GM12878 (cell line): ENCODE data around the gene SPATA24. TPM values are rescaled to one million over a fixed set of nuclear protein-coding genes. Genes with fewer than 3 reads are reported as not detected.

Source experiments
- ATF7 ChIP-seq: fragments of 450-650 bp; IDR thresholded peaks from 2 replicates; pipeline ENCODE4 v1.6.1; 2016; ENCODE audit warnings: low read depth, mild to moderate bottlenecking
- CBX5 ChIP-seq: sonication (generic); IDR thresholded peaks from 2 replicates; pipeline ENCODE4 v1.6.1; 2016; ENCODE audit warnings: low read depth, moderate library complexity, mild to moderate bottlenecking, inconsistent platforms
- CREB1 ChIP-seq: IDR thresholded peaks from 2 replicates; pipeline ENCODE4 v1.6.1; 2012; ENCODE audit warnings: low read depth, mild to moderate bottlenecking, inconsistent platforms
- NR2C2 ChIP-seq: IDR thresholded peaks from 2 replicates; pipeline ENCODE4 v1.6.1; 2011; ENCODE audit warnings: borderline replicate concordance, low read depth; ENCODE audit not compliant: control insufficient read depth, insufficient read length
- NR2F1 ChIP-seq: fragments of 450-650 bp; conservative IDR thresholded peaks from 2 replicates; pipeline ENCODE4 v1.6.1; 2017; ENCODE audit warnings: mild to moderate bottlenecking
- PAX8 ChIP-seq: fragments of 450-650 bp; IDR thresholded peaks from 2 replicates; pipeline ENCODE4 v1.6.1; 2017; ENCODE audit warnings: mild to moderate bottlenecking, moderate library complexity
- PML ChIP-seq: IDR thresholded peaks from 2 replicates; pipeline ENCODE4 v1.6.1; 2012; ENCODE audit warnings: low read length, inconsistent platforms
- POLR2AphosphoS2 ChIP-seq: IDR thresholded peaks from 2 replicates; pipeline ENCODE4 v1.6.1; 2011; ENCODE audit warnings: low read depth, mild to moderate bottlenecking, low read length, improper control_type of control experiment, moderate library complexity
- RELA ChIP-seq: fragments of 450-650 bp; IDR thresholded peaks from 2 replicates; pipeline ENCODE4 v1.8.0; 2014; ENCODE audit warnings: borderline replicate concordance; ENCODE audit not compliant: partially characterized antibody
- SREBF2 ChIP-seq: IDR thresholded peaks from 2 replicates; pipeline ENCODE4 v1.6.1; 2012; ENCODE audit warnings: mild to moderate bottlenecking, low read length
- TCF12 ChIP-seq: IDR thresholded peaks from 2 replicates; pipeline ENCODE4 v1.6.1; 2011; ENCODE audit warnings: low read depth, mild to moderate bottlenecking, low read length
- YBX1 ChIP-seq: fragments of 450-650 bp; IDR thresholded peaks from 2 replicates; pipeline ENCODE4 v1.6.1; 2016; ENCODE audit warnings: antibody characterized with exemption
- polyA plus RNA-seq, 11 experiments: library from polyadenylated mRNA; depleted of rRNA in 4 of 11; unstranded in 6 of 11; stranded (reverse) in 5 of 11; fragments of >200 nt; fragmentation: Nextera tagmentation in 4 of 11; fragmentation: Illumina TruSeq in 1 of 11; extraction: Ambion mirVana in 4 of 11; extraction: Trizol in 1 of 11; gene quantifications; 1 replicate in 1 of 11; 2 replicates in 10 of 11; pipeline versions ENCODE4 v1.2.1 to v1.2.3, GENCODE V29; 2011 to 2016; ENCODE audit warnings: inconsistent platforms in 2 of 11, missing spikeins in 2 of 11, low read depth in 1 of 11
- total RNA-seq, 4 experiments: library from RNA; depleted of rRNA in 3 of 4; stranded (reverse); fragments of >200 nt in 3 of 4; fragmentation: Illumina TruSeq in 1 of 4; extraction: Trizol in 1 of 4; gene quantifications; 2 replicates each; pipeline versions ENCODE4 v1.2.1 to v1.2.3, GENCODE V29; 2013 to 2021
- TF ChIP-seq, protein P1 (sequence below), 3 experiments: IDR thresholded peaks in 2 of 3; conservative IDR thresholded peaks in 1 of 3; 2 replicates each; pipeline ENCODE4 v1.5.1; 2011; ENCODE audit warnings: low read depth in 3 of 3, low read length in 3 of 3, mild to moderate bottlenecking in 3 of 3, control low read depth in 2 of 3, moderate library complexity in 2 of 3, inconsistent platforms in 1 of 3, mixed read lengths in 1 of 3; ENCODE audit not compliant: control insufficient read depth in 2 of 3, insufficient read depth in 1 of 3; ENCODE audit errors: extremely low read depth in 1 of 3
- TF ChIP-seq, protein P2 (sequence below): fragments of 450-650 bp; IDR thresholded peaks from 2 replicates; pipeline ENCODE4 v1.6.1; 2018; ENCODE audit warnings: borderline replicate concordance, mild to moderate bottlenecking; ENCODE audit not compliant: partially characterized antibody
- TF ChIP-seq, protein P3 (sequence below): fragments of 450-650 bp; IDR thresholded peaks from 2 replicates; pipeline ENCODE4 v1.6.1; 2017; ENCODE audit warnings: antibody characterized with exemption, mild to moderate bottlenecking, moderate library complexity
- TF ChIP-seq, protein P4 (sequence below): fragments of 450-650 bp; IDR thresholded peaks from 2 replicates; pipeline ENCODE4 v1.6.1; 2016; ENCODE audit warnings: mild to moderate bottlenecking
- TF ChIP-seq, protein P5 (sequence below): fragments of 450-650 bp; IDR thresholded peaks from 2 replicates; pipeline ENCODE4 v1.6.1; 2017; ENCODE audit warnings: mild to moderate bottlenecking, moderate library complexity

The SPATA24 gene
- total and polyA plus RNA-seq, 10 of the 15 experiments (the other 5 are each of a cell fraction or from before 2014, with no cell fraction given) = 4.1 to 9.8 (median 7.3) TPM

DNA sequence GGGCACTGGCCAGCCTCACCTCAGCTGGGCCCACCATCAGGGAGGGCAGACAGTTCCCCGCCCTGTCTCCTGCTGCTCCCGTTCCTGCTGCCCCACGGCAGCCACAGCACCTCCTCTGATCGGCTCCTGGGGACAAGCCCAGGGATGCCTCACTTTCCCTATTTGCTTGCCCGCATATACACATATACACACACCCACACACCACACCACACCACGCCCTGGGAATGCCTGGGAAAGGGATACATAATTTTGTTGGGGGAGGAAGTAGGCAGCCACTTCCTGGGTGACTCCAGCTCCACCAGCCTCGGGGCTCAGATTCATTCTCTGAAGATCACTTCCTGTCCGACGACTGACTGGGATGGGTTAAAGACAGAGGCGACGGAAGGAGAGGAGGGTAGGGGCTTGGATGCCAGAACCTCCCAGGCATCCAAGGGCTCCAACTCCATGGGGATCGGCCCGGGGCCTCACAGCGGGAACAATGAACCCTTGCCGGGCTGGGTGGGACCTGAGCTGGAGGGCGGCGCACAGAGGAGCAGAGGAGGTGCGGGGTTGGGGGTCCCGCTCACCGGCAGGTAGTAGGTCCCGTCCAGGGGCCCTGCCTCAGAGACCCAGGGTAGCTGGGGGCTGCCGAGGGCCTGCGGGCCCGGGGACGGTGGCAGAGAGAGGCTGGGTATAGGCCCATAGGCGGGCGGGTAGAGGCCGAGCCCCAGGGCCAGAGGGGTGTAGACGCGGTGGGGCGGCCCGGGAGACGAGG is 12.1 kb downstream of the SPATA24 start (continued):
- TF ChIP-seq SREBF2 (no peak), RELA (no peak), CBX5 (no peak), NR2C2 (no peak), ATF7 (no peak), YBX1 (no peak), PML (no peak), PAX8 (no peak), POLR2AphosphoS2 (0 out of 2 replicates have a peak, but pooled peaks have one; percentile 18), NR2F1 (no peak), TCF12 (no peak), CREB1 (no peak)
- TF ChIP-seq, protein P1, sequence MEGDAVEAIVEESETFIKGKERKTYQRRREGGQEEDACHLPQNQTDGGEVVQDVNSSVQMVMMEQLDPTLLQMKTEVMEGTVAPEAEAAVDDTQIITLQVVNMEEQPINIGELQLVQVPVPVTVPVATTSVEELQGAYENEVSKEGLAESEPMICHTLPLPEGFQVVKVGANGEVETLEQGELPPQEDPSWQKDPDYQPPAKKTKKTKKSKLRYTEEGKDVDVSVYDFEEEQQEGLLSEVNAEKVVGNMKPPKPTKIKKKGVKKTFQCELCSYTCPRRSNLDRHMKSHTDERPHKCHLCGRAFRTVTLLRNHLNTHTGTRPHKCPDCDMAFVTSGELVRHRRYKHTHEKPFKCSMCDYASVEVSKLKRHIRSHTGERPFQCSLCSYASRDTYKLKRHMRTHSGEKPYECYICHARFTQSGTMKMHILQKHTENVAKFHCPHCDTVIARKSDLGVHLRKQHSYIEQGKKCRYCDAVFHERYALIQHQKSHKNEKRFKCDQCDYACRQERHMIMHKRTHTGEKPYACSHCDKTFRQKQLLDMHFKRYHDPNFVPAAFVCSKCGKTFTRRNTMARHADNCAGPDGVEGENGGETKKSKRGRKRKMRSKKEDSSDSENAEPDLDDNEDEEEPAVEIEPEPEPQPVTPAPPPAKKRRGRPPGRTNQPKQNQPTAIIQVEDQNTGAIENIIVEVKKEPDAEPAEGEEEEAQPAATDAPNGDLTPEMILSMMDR (IDR thresholded peaks at IDR 0.05 in 2 of 3, conservative IDR thresholded peaks at IDR 0.05 in 1 of 3; ENCODE audit: control insufficient read depth in 2 of 3, extremely low read depth in 1 of 3, insufficient read depth in 1 of 3, low read depth in 3 of 3, low read length in 3 of 3) = no peak
- TF ChIP-seq, protein P2, sequence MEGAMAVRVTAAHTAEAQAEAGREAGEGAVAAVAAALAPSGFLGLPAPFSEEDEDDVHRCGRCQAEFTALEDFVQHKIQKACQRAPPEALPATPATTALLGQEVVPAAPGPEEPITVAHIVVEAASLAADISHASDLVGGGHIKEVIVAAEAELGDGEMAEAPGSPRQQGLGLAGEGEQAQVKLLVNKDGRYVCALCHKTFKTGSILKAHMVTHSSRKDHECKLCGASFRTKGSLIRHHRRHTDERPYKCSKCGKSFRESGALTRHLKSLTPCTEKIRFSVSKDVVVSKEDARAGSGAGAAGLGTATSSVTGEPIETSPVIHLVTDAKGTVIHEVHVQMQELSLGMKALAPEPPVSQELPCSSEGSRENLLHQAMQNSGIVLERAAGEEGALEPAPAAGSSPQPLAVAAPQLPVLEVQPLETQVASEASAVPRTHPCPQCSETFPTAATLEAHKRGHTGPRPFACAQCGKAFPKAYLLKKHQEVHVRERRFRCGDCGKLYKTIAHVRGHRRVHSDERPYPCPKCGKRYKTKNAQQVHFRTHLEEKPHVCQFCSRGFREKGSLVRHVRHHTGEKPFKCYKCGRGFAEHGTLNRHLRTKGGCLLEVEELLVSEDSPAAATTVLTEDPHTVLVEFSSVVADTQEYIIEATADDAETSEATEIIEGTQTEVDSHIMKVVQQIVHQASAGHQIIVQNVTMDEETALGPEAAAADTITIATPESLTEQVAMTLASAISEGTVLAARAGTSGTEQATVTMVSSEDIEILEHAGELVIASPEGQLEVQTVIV = no peak
- TF ChIP-seq, protein P3, sequence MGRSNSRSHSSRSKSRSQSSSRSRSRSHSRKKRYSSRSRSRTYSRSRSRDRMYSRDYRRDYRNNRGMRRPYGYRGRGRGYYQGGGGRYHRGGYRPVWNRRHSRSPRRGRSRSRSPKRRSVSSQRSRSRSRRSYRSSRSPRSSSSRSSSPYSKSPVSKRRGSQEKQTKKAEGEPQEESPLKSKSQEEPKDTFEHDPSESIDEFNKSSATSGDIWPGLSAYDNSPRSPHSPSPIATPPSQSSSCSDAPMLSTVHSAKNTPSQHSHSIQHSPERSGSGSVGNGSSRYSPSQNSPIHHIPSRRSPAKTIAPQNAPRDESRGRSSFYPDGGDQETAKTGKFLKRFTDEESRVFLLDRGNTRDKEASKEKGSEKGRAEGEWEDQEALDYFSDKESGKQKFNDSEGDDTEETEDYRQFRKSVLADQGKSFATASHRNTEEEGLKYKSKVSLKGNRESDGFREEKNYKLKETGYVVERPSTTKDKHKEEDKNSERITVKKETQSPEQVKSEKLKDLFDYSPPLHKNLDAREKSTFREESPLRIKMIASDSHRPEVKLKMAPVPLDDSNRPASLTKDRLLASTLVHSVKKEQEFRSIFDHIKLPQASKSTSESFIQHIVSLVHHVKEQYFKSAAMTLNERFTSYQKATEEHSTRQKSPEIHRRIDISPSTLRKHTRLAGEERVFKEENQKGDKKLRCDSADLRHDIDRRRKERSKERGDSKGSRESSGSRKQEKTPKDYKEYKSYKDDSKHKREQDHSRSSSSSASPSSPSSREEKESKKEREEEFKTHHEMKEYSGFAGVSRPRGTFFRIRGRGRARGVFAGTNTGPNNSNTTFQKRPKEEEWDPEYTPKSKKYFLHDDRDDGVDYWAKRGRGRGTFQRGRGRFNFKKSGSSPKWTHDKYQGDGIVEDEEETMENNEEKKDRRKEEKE = no peak
- TF ChIP-seq, protein P4, sequence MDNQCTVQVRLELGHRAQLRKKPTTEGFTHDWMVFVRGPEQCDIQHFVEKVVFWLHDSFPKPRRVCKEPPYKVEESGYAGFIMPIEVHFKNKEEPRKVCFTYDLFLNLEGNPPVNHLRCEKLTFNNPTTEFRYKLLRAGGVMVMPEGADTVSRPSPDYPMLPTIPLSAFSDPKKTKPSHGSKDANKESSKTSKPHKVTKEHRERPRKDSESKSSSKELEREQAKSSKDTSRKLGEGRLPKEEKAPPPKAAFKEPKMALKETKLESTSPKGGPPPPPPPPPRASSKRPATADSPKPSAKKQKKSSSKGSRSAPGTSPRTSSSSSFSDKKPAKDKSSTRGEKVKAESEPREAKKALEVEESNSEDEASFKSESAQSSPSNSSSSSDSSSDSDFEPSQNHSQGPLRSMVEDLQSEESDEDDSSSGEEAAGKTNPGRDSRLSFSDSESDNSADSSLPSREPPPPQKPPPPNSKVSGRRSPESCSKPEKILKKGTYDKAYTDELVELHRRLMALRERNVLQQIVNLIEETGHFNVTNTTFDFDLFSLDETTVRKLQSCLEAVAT = peak; percentile 83
- TF ChIP-seq, protein P5, sequence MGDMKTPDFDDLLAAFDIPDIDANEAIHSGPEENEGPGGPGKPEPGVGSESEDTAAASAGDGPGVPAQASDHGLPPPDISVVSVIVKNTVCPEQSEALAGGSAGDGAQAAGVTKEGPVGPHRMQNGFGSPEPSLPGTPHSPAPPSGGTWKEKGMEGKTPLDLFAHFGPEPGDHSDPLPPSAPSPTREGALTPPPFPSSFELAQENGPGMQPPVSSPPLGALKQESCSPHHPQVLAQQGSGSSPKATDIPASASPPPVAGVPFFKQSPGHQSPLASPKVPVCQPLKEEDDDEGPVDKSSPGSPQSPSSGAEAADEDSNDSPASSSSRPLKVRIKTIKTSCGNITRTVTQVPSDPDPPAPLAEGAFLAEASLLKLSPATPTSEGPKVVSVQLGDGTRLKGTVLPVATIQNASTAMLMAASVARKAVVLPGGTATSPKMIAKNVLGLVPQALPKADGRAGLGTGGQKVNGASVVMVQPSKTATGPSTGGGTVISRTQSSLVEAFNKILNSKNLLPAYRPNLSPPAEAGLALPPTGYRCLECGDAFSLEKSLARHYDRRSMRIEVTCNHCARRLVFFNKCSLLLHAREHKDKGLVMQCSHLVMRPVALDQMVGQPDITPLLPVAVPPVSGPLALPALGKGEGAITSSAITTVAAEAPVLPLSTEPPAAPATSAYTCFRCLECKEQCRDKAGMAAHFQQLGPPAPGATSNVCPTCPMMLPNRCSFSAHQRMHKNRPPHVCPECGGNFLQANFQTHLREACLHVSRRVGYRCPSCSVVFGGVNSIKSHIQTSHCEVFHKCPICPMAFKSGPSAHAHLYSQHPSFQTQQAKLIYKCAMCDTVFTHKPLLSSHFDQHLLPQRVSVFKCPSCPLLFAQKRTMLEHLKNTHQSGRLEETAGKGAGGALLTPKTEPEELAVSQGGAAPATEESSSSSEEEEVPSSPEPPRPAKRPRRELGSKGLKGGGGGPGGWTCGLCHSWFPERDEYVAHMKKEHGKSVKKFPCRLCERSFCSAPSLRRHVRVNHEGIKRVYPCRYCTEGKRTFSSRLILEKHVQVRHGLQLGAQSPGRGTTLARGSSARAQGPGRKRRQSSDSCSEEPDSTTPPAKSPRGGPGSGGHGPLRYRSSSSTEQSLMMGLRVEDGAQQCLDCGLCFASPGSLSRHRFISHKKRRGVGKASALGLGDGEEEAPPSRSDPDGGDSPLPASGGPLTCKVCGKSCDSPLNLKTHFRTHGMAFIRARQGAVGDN = peak; percentile 36
